Pancreas (tissue), 10 donors: ENCODE measurements around the gene KLHL10. TPM values are rescaled to one million over a fixed set of nuclear protein-coding genes. Genes with fewer than 3 reads are reported as not detected.

Source experiments
- ATAC-seq, 4 donors: fragments of 200-7000 bp; cut with Tn5 transposase; one replicate each; pipeline versions ENCODE4 v1.8.0 to v1.9.1; 2020; ENCODE audit warnings: mild to moderate bottlenecking in 4 of 4, moderate library complexity in 4 of 4
- DNase-seq, 6 donors: peaks; one replicate each; pipeline ENCODE4 v3.0.0-alpha.2; 2020
- FAIRE-seq: peaks from 2 replicates; lab custom pipeline; 2012; peaks lifted over from hg19 to GRCh38; lab: Jason Lieb, UNC
- H3K27ac ChIP-seq, 4 donors: fragments of 200-600 bp; sonication (generic); 1 replicate in 3 of 4; 2 replicates in 1 of 4; pipeline versions ENCODE4 v1.5.0 to v1.8.0; 2020
- H3K27me3 ChIP-seq, 4 donors: fragments of 200-600 bp; one replicate each; pipeline ENCODE4 v1.8.0; 2021
- H3K36me3 ChIP-seq, 3 donors: fragments of 200-600 bp; sonication (generic) in 1 of 3; one replicate each; pipeline versions ENCODE4 v1.5.0 to v1.8.0; 2020 to 2021
- H3K4me1 ChIP-seq, 3 donors: fragments of 200-600 bp; one replicate each; pipeline ENCODE4 v1.8.0; 2021
- H3K4me3 ChIP-seq, 4 donors: fragments of 200-600 bp; sonication (generic) in 2 of 4; one replicate each; pipeline versions ENCODE4 v1.5.0 to v1.8.0; 2020 to 2021
- H3K9me3 ChIP-seq, 4 donors: fragments of 200-600 bp; one replicate each; pipeline ENCODE4 v1.8.0; 2021
- WGBS, 2 donors: extraction: QIAGEN DNeasy Blood & Tissue Kit; methylation state at CpG; one replicate each; pipeline ENCODE4 v1.1.7; 2013; 5-methylcytosine and 5-hydroxymethylcytosine counted together
- intact Hi-C, 3 donors: fragments of 100-400 bp; cut with DNase I; formaldehyde crosslinking; loops; one replicate each; pipeline versions ENCODE4 v1.11.1 to v1.14.2; 2022
- polyA plus RNA-seq, 2 donors: library from polyadenylated mRNA; stranded (reverse); fragments of 200-250 nt; gene quantifications; one replicate each; pipeline ENCODE4 v1.2.3, GENCODE V29; 2013
- total RNA-seq, 6 donors: library from RNA; stranded (reverse); fragmentation: NEBNext Ultra II Directional in 4 of 6; extraction: Animal tissue kit (Norgen Biotek cat#: 25700) in 4 of 6; gene quantifications; one replicate each; pipeline versions ENCODE4 v1.2.1 to v1.2.4, GENCODE V29; 2021 to 2023
- TF ChIP-seq, protein P1 (sequence below), 4 donors: fragments of 200-600 bp; sonication (generic) in 3 of 4; IDR thresholded peaks; one replicate each; pipeline versions ENCODE4 v1.5.0 to v1.8.0; 2021; ENCODE audit warnings: antibody characterized with exemption in 4 of 4
- donor health status: healthy with polysubstance abuse.
- donor health status: DM: no; HTN: no; CAD: no; lungs with moderate emphysema.
- donor health status: DM: no; HTN: no; CAD: no.
- donor health status: control.
- donor health status: control.
- donor health status: Bipolar disorder and iron deficiency.
- donor health status: DM: yes; HTN: yes; CAD: no.
- donor health status: DM: no; HTN: no; CAD: no.
- donor health status: DM: no; HTN: no; CAD: no.
- donor health status: DM: yes; HTN: yes; CAD: no.

The KLHL10 gene
- total and polyA plus RNA-seq, 8 donors: 0.02 TPM; not detected in 7

- WGBS, 2 donors: 88% methylated on average over 4 of the region's 4 CpGs
- no peak for FAIRE-seq
- no peak for DNase-seq
- intact Hi-C loops: no loop called here
- Histone ChIP-seq H3K27ac (no peak overlapping the region), H3K9me3 (no peaks in the 10 kb centered on the region), H3K4me1 (no peaks in the 10 kb centered on the region), H3K4me3 (no peak overlapping the region), H3K36me3 (peaks cover 6 to 57% (median 28%) of the 10 kb centered on the region in 3 donors), H3K27me3 (no peaks in the 10 kb centered on the region)
- no peak for ATAC-seq
- TF ChIP-seq, protein P1, sequence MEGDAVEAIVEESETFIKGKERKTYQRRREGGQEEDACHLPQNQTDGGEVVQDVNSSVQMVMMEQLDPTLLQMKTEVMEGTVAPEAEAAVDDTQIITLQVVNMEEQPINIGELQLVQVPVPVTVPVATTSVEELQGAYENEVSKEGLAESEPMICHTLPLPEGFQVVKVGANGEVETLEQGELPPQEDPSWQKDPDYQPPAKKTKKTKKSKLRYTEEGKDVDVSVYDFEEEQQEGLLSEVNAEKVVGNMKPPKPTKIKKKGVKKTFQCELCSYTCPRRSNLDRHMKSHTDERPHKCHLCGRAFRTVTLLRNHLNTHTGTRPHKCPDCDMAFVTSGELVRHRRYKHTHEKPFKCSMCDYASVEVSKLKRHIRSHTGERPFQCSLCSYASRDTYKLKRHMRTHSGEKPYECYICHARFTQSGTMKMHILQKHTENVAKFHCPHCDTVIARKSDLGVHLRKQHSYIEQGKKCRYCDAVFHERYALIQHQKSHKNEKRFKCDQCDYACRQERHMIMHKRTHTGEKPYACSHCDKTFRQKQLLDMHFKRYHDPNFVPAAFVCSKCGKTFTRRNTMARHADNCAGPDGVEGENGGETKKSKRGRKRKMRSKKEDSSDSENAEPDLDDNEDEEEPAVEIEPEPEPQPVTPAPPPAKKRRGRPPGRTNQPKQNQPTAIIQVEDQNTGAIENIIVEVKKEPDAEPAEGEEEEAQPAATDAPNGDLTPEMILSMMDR (IDR thresholded peaks at IDR 0.05): no peak
Measured at GRCh38 chr17:41880130-41880529, 42.5 kb downstream of the KLHL10 start.

DNA sequence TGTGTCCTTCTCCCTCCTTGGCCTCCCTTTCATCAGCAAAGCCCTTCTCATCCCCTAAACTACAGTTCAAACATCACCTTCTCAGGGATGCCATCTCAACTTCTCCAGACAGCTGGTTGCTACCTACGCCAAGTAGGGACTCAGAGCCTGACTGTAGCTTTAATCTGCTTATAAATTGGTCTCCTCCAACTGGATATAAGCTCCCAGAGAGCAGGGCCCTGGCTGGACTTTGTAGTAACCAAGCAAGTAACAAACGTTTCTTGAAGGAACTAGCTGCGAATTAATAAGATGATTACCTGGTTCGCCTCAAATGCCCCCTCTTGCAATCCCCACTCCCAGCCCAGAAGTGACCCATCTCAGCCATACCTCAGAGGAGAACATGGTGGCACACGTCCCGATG is 45.1 kb downstream of the KLHL10 start:
- H3K4me1 ChIP-seq: no peaks in the 10 kb centered on the region
- FAIRE-seq: no peak

DNA sequence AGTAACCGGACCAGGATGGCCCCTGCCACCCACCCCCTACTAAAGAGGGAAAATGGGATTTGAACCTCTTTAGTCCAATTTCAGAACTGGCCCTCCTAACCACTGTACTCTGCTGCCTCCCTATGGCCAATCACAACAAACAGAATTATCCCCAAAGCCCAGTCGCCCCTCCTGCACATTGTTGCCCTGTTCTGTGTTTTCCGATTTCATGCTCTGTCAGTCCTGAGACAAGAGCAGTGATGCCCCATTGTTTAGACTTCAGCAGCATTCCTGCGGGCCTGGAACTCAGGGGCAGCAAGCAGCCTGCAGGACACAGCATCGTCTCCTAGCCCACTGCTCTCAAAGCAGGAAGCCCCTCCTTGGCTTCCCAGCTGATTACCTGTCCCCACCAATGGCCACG is 48.1 kb downstream of the KLHL10 start:
- ATAC-seq (no peak), DNase-seq (no peak), FAIRE-seq (no peak)
- WGBS, 2 donors: 84 to 95% methylated on average over 6 of the region's 6 CpGs
- Histone ChIP-seq H3K4me3 (no peak overlapping the region), H3K27me3 (no peaks in the 10 kb centered on the region), H3K9me3 (no peaks in the 10 kb centered on the region), H3K4me1 (no peaks in the 10 kb centered on the region), H3K27ac (no peak overlapping the region), H3K36me3 (peaks cover 22 to 72% (median 35%) of the 10 kb centered on the region in 3 donors)
- intact Hi-C loops: no loop called here
- TF ChIP-seq, protein P1 (IDR thresholded peaks at IDR 0.05): no peak

More for the DNA sequence above, 45.1 kb downstream of the KLHL10 start:
- 80 to 85% methylated on average over 6 of the region's 6 CpGs for WGBS, 2 donors
- TF ChIP-seq, protein P1 (IDR thresholded peaks at IDR 0.05): no peak
- DNase-seq (no peak), ATAC-seq (no peak)
- no peaks in the 10 kb centered on the region for H3K27me3 ChIP-seq
- no peaks in the 10 kb centered on the region for H3K9me3 ChIP-seq
- H3K27ac ChIP-seq: no peak overlapping the region
- peaks cover 16 to 70% (median 40%) of the 10 kb centered on the region in 3 donors for H3K36me3 ChIP-seq
- intact Hi-C loops: no loop called here
- no peak overlapping the region for H3K4me3 ChIP-seq

DNA sequence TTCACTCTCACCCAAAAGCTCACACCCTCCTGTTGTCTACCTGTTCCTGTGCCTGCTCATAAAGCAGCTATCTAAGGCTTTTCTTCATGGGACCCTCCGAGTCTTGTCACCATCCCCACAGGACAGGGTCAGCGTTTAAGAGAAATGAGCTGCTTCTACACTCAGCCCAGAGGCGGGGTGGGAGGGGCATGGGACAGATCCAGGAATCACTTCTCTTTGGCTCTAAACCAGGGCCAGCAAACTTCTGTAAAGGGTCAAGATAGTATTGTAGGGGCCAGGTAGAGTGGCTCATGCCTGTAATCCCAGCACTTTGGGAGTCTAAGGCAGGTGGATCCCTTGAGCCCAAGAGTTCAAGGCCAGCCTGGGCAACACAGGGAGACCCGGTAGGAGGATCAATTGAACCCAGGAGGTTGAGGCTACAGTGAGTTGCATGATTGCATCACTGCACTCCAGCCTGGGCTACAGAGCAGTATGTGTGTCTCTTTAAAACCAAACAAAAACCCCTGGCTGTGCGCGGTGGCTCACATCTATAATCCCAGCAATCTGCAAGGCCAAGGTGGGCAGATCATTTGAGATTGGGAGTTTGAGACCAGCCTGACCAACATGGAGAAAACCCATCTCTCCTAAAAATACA is 50.8 kb downstream of the KLHL10 start:
- DNase-seq: no peak
- Histone ChIP-seq H3K9me3 (no peaks in the 10 kb centered on the region), H3K4me1 (no peaks in the 10 kb centered on the region), H3K4me3 (no peak overlapping the region), H3K27me3 (no peaks in the 10 kb centered on the region), H3K36me3 (peaks cover 26 to 89% (median 54%) of the 10 kb centered on the region in 3 donors), H3K27ac (no peak overlapping the region)
- 73% methylated on average over 6 of the region's 6 CpGs for WGBS, 2 donors
- intact Hi-C loops: no loop called here
- TF ChIP-seq, protein P1 (IDR thresholded peaks at IDR 0.05): no peak
- peak in 1 of 4 donors; percentile 15 for ATAC-seq
- FAIRE-seq: no peak
